K562 (cell line): Measurements from ENCODE around the gene APOM. TPM values are rescaled to one million over a fixed set of nuclear protein-coding genes. Genes with fewer than 3 reads are reported as not detected.

Experiments used
- SLC30A9 ChIP-seq: fragments of 250-450 bp; sonication (Bioruptor Pico); IDR thresholded peaks from 2 replicates; pipeline ENCODE4 v1.8.0; 2022; ENCODE audit warnings: mild to moderate bottlenecking, moderate library complexity
- polyA plus RNA-seq, 8 experiments: library from polyadenylated mRNA; depleted of rRNA in 4 of 8; stranded (reverse) in 5 of 8; unstranded in 3 of 8; fragments of >200 nt; fragmentation: Nextera tagmentation in 2 of 8; fragmentation: Illumina TruSeq in 1 of 8; extraction: Ambion mirVana in 2 of 8; extraction: Trizol in 1 of 8; gene quantifications; 2 replicates each; pipeline versions ENCODE4 v1.2.1 to v1.2.3, GENCODE V29; 2011 to 2014; ENCODE audit warnings: inconsistent platforms in 1 of 8, missing spikeins in 1 of 8
- total RNA-seq, 7 experiments: library from RNA; depleted of rRNA in 6 of 7; stranded (reverse); fragments of >200 nt in 6 of 7; fragmentation: Illumina TruSeq in 2 of 7; extraction: Trizol in 2 of 7; gene quantifications; 2 replicates each; pipeline versions ENCODE4 v1.2.1 to v1.2.3, GENCODE V29; 2011 to 2021; ENCODE audit warnings: low replicate concordance in 1 of 7
- TF ChIP-seq, protein P1 (sequence below): fragments of 250-450 bp; sonication (Bioruptor Pico); IDR thresholded peaks from 2 replicates; pipeline ENCODE4 v1.8.0; 2022; ENCODE audit warnings: moderate library complexity, mild to moderate bottlenecking, inconsistent platforms
- TF ChIP-seq, protein P2 (sequence below), 2 experiments: fragments of 450-650 bp; IDR thresholded peaks; 2 replicates each; pipeline ENCODE4 v1.6.1; 2016; ENCODE audit warnings: mild to moderate bottlenecking in 2 of 2, borderline replicate concordance in 1 of 2, low read depth in 1 of 2, moderate library complexity in 1 of 2

Gene APOM
- total and polyA plus RNA-seq, 9 of the 15 experiments (the other 6 are each of a cell fraction or from before 2014, with no cell fraction given) = 5.7 to 24.3 (median 10.4) TPM

DNA sequence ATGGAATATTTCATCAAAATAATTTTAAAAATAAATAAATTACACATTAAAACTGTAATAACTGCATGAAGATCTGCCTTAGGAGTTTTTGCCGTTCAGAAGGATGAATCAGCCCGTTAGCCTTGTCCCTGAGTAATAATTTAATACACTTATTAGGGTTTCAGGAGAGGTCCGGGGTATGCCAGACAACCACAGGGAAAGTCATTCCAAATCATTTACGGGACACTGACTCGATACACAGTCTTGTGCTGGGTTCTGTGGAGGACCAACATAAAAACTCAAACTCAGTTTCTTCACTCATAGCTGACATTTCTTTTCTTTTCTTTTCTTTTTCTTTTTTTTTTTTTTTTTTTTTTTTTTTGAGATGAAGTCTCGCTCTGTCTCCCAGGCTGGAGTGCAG is 50.2 kb downstream of the APOM start (continued):
- TF ChIP-seq, protein P1, sequence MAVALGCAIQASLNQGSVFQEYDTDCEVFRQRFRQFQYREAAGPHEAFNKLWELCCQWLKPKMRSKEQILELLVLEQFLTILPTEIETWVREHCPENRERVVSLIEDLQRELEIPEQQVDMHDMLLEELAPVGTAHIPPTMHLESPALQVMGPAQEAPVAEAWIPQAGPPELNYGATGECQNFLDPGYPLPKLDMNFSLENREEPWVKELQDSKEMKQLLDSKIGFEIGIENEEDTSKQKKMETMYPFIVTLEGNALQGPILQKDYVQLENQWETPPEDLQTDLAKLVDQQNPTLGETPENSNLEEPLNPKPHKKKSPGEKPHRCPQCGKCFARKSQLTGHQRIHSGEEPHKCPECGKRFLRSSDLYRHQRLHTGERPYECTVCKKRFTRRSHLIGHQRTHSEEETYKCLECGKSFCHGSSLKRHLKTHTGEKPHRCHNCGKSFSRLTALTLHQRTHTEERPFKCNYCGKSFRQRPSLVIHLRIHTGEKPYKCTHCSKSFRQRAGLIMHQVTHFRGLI (CRISPR knock-in tag) = no peak
- TF ChIP-seq, protein P2, sequence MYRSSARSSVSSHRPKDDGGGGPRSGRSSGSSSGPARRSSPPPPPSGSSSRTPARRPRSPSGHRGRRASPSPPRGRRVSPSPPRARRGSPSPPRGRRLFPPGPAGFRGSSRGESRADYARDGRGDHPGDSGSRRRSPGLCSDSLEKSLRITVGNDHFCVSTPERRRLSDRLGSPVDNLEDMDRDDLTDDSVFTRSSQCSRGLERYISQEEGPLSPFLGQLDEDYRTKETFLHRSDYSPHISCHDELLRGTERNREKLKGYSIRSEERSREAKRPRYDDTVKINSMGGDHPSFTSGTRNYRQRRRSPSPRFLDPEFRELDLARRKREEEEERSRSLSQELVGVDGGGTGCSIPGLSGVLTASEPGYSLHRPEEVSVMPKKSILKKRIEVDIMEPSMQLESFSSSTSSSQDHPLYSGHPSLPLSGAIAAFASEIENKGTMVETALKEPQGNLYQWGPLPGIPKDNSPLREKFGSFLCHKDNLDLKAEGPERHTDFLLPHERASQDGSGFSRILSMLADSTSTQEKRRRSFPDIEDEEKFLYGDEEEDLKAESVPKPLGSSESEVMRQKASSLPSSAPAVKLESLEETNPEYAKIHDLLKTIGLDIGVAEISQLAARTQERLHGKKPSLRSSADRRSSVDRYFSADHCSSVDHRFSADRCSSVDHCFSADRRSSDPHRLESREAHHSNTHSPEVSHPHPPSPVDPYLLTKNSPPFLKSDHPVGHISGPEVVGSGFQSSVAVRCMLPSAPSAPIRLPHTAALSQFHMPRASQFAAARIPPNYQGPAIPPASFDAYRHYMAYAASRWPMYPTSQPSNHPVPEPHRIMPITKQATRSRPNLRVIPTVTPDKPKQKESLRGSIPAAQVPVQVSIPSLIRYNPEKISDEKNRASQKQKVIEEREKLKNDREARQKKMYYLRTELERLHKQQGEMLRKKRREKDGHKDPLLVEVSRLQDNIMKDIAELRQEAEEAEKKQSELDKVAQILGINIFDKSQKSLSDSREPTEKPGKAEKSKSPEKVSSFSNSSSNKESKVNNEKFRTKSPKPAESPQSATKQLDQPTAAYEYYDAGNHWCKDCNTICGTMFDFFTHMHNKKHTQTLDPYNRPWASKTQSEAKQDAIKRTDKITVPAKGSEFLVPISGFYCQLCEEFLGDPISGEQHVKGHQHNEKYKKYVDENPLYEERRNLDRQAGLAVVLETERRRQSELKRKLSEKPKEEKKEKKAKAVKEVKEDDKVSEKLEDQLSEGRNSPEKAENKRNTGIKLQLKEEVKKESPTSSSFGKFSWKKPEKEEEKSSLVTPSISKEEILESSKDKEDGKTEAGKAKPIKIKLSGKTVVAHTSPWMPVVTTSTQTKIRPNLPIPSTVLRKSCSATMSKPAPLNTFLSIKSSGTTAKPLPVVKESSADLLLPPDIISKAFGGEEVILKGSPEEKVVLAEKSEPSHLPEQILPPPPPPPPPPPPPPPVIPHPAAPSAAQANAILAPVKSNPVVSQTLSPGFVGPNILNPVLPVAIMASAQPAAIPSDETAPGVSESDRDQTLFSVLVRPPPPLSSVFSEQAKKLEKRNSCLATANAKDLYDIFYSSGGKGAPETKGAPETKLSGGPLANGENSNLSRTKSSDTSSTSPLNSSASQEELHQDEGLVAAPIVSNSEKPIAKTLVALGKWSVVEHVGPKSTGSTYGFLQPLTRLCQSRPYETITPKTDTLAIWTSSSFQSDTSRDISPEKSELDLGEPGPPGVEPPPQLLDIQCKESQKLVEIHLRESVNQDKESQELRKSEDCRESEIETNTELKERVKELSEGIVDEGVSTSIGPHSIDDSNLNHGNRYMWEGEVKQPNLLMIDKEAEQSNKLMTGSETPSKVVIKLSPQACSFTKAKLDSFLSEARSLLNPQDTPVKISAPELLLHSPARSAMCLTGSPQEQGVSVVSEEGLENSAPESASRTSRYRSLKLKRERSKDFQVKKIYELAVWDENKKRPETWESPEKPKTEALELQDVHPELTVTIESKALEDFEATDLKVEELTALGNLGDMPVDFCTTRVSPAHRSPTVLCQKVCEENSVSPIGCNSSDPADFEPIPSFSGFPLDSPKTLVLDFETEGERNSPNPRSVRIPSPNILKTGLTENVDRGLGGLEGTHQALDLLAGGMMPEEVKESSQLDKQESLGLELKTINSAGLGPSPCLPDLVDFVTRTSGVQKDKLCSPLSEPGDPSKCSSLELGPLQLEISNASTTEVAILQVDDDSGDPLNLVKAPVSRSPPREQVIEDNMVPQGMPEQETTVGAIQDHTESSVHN (IDR thresholded peaks at IDR 0.05; ENCODE audit: borderline replicate concordance in 1 of 2, low read depth in 1 of 2) = no peak
- TF ChIP-seq SLC30A9 (CRISPR knock-in tag) = no peak
